PC-3 (cell line): ENCODE data around the gene KLK13.

Experiments used
- EZH2 ChIP-seq: fragments of 300-600 bp; sonication (generic); IDR thresholded peaks from one replicate; pipeline ENCODE4 v1.6.1; 2017; ENCODE audit warnings: antibody characterized with exemption, mild to moderate bottlenecking, low read length; ENCODE audit not compliant: unreplicated experiment
- EZH2phosphoT487 ChIP-seq: fragments of 300-600 bp; sonication (generic); IDR thresholded peaks from 2 replicates; pipeline ENCODE4 v1.6.1; 2018; ENCODE audit warnings: mild to moderate bottlenecking, antibody characterized with exemption, low read length, borderline replicate concordance
- TF ChIP-seq, protein P1 (sequence below): fragments of 300-600 bp; sonication (generic); conservative IDR thresholded peaks from 2 replicates; pipeline ENCODE4 v1.5.1; 2017; ENCODE audit warnings: antibody characterized with exemption, low read depth, mild to moderate bottlenecking, low read length

DNA sequence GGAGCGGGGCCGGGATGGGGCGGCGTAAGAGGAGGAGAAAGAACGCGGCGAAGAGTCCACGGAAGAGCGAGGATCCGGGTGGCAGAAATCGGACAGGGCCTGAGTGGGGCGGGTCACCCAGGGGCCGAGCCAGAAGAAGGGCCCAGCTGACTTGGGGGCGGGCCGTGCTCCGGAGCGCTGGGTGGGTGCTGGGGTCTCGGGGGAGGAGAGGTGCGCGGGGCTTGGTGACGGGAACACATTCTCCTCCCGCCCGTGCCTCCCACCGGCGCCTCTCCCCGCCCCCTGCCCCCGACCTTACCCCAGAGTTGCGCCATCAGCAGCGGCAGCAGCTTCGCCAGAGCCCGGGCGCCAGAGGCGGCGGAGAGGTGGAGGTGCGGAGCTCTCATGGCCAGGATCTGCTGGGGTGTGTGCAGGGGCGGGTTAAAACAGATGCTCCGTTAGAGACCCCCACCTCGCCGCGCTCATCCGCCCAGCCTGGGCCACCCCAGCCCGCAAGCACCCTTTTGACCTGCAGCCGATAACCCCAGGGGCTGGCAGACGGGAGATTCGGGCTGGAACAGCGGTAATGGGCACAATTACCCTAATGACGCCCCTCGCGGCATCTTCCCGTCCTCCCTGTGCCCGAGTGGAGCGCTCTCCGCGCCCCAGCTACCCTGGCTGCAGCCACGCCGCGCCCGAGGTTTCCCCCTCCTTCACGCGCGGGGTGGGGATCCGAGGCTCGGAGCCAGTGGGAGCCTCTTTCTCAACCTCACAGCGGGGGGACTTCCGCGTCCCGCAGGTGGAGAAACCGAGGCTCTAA is 45.9 kb downstream of the KLK13 start:
- TF ChIP-seq, protein P1, sequence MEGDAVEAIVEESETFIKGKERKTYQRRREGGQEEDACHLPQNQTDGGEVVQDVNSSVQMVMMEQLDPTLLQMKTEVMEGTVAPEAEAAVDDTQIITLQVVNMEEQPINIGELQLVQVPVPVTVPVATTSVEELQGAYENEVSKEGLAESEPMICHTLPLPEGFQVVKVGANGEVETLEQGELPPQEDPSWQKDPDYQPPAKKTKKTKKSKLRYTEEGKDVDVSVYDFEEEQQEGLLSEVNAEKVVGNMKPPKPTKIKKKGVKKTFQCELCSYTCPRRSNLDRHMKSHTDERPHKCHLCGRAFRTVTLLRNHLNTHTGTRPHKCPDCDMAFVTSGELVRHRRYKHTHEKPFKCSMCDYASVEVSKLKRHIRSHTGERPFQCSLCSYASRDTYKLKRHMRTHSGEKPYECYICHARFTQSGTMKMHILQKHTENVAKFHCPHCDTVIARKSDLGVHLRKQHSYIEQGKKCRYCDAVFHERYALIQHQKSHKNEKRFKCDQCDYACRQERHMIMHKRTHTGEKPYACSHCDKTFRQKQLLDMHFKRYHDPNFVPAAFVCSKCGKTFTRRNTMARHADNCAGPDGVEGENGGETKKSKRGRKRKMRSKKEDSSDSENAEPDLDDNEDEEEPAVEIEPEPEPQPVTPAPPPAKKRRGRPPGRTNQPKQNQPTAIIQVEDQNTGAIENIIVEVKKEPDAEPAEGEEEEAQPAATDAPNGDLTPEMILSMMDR = no peak
- TF ChIP-seq EZH2phosphoT487 (no peak), EZH2 (no peak)
